ENCODE measurements around the gene ZFP69B.

ZFP69B gene

DNA sequence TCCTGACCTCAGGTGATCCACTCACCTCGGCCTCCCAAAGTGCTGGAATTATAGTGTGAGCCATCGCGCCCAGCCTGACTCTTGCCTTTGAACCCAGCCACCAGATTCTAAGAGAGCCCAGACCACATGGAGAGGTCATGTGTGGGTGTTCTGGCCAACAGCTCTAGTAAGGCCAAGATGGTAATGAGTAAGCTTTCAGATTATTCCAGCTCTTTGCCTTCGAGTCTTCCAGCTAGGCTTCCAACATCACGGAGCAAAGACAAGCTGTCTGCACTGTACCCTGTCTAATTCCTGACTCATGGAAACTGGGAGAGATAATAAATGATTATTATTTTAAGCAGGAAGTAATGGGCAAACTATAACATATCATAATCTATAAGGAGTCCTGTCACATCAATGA, 14.8 kb upstream of the ZFP69B start:
- no peak overlapping the region for H3K4me3 ChIP-seq (ENCODE audit: low read depth, low read length)
- no peak for TF ChIP-seq CTCF (conservative IDR thresholded peaks at IDR 0.05; ENCODE audit: low read depth, low read length)
- DNase-seq (ENCODE audit: low read depth), result peak; percentile 27

DNA sequence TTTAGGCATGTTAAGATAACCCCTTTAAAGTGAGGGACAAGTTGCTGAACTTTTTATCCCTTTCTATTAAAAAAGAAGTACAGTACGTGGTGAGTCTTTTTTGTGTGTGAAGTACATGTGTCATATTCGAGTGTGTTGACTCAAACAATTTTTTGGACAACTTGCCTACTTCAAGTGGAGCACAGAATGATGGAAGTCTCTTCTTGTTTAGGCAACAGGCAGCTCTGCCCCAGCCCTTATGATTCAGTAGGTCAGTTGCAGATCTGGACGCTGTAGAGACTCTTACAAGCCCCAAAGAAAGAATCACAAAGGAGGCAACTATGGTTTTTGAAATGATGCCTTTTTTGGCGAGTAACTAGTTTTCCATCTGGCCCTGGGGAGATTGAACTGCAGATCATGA, 14.4 kb upstream of the ZFP69B start:
- H3K4me3 ChIP-seq (ENCODE audit: low read depth, low read length), result no peak overlapping the region
- peak; percentile 6 for DNase-seq (ENCODE audit: low read depth)
- TF ChIP-seq CTCF (conservative IDR thresholded peaks at IDR 0.05; ENCODE audit: low read depth, low read length), result no peak

GRCh38 chr1:40438391-40439015, 11.8 kb upstream of the ZFP69B start:
- peak; percentile 61 for DNase-seq (ENCODE audit: low read depth)
- H3K4me3 ChIP-seq (ENCODE audit: low read depth, low read length), result no peak overlapping the region
- TF ChIP-seq CTCF (conservative IDR thresholded peaks at IDR 0.05; ENCODE audit: low read depth, low read length), result peak; percentile 79

DNA sequence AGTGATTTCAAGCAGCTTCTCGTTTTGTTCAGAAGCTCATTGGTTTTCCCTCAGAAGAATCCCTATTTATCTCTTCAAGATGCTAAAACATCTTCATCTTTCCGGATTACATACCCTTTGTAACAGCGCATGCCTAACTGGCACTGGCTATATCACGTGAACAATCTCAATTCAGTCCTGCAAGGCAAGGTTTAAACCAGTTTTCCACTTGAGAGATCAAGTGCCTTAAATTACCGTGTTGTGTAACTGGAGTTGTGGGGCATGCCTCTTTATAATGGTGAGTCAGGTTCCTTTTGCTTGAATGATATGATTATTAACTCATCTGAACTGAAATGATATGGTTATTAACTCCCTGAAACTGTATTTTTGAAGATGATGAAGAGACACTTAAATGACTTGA, 11.0 kb upstream of the ZFP69B start:
- no peak overlapping the region for H3K4me3 ChIP-seq (ENCODE audit: low read depth, low read length)
- TF ChIP-seq CTCF (conservative IDR thresholded peaks at IDR 0.05; ENCODE audit: low read depth, low read length), result no peak
- no peak for DNase-seq (ENCODE audit: low read depth)

DNA sequence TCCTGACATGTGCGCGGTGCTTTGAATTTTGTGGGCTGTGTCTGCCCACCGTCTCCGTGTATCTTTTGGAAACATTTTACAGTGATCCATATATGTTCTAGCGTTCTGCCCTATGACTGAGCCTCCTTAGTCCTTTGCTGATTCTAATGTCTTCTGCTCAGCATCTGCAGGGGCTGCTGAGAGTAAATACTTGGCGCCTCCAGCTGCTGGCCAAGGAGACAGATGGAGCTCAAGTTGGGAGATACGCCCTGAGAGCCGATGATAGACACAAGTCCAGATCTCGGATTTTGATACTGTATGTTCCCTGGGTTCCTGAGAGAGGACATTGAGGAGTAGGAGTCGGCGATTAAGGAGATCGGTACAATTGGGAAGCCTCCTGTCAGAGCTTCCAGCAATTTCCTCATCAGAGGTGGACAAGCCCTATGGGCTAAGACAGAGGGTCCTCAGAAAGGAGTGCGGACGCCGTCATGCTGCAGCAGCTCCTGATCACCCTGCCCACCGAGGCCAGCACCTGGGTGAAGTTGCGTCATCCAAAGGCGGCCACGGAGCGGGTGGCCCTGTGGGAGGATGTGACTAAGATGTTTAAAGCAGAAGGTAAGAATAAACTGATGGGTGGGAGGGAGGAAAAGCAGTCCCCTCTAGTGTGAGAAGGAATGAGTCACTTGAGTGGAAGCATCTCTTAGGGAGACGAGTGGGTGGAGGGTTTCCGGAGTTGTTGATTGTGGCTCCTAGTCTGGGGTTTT, 390 bp downstream of the ZFP69B start:
- peak overlapping the region; percentile 69 for H3K4me3 ChIP-seq (ENCODE audit: low read depth, low read length)
- TF ChIP-seq CTCF (conservative IDR thresholded peaks at IDR 0.05; ENCODE audit: low read depth, low read length), result no peak
- peak; percentile 71 for DNase-seq (ENCODE audit: low read depth)

DNA sequence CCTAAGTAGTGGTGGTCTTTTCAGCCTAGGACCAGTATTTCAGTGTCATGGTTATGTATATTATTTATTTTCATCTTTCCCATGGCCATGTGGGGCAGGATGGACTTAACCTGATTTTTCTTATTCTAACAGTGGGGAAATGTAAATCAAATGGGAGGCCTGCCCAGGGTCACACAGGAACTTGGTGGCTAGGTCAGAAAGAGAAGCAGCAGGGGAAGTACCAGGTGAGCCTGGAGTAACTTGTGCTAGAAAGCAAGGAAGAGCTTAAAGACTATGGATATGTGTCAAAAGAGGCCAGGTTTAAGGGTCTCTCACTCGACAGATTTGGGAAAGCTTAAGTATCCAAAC, 936 bp downstream of the ZFP69B start:
- no peak for TF ChIP-seq CTCF (conservative IDR thresholded peaks at IDR 0.05; ENCODE audit: low read depth, low read length)
- H3K4me3 ChIP-seq (ENCODE audit: low read depth, low read length), result peak overlapping the region; percentile 69
- no peak for DNase-seq (ENCODE audit: low read depth)

- TF ChIP-seq CTCF (conservative IDR thresholded peaks at IDR 0.05; ENCODE audit: low read depth, low read length), result no peak
- DNase-seq (ENCODE audit: low read depth), result no peak
- H3K4me3 ChIP-seq (ENCODE audit: low read depth, low read length), result no peak overlapping the region
These were observed 4.6 kb downstream of the ZFP69B start for GRCh38 chr1:40454873-40455272.
